Measurements from ENCODE around the gene PACS2. TPM values are rescaled to one million over a fixed set of nuclear protein-coding genes. Genes with fewer than 3 reads are reported as not detected.
A peak's percentile ranks its signal among the peaks of the same experiment; 100 is the strongest.

The PACS2 gene
- total RNA-seq, 1 experiment from 2014 or later, result 72.5 TPM

GRCh38 chr14:105388110-105388951, 73.8 kb downstream of the PACS2 start:
- H2AK5ac ChIP-seq (ENCODE audit: insufficient read length, low read length), result no peak overlapping the region
- H3K4me1 ChIP-seq (ENCODE audit: insufficient read depth, low read length), result no peaks in the 10 kb centered on the region
- H3K79me2 ChIP-seq (ENCODE audit: insufficient read depth, low read length), result no peaks in the 10 kb centered on the region
- no peak overlapping the region for H3K23ac ChIP-seq (ENCODE audit: insufficient read length, low read depth, low read length)
- no peak overlapping the region for H3T11ph ChIP-seq (ENCODE audit: low read length)
- peak overlapping the region in 2 of 3 experiments; percentile 59 to 81; a peak in 2 of 7 replicates for H3K27ac Mint-ChIP-seq
- no peaks in the 10 kb centered on the region for H3K23me2 ChIP-seq (ENCODE audit: insufficient read length, low read depth, low read length, poor library complexity, severe bottlenecking)
- H3K9ac ChIP-seq (ENCODE audit: extremely low read depth, insufficient read length, low read length), result no peak overlapping the region
- no peak overlapping the region for H4K5ac ChIP-seq (ENCODE audit: insufficient read length, low read depth, low read length)
- H3K56ac ChIP-seq (ENCODE audit: insufficient read length, low read depth, low read length), result no peak overlapping the region
- no peak overlapping the region for H3K4ac ChIP-seq (ENCODE audit: low read depth, low read length)
- no peak for TF ChIP-seq CTCF (conservative IDR thresholded peaks at IDR 0.05)
- no peaks in the 10 kb centered on the region for H3K27me3 ChIP-seq (ENCODE audit: insufficient read depth, low read length)
- no peak overlapping the region for H2BK20ac ChIP-seq (ENCODE audit: low read depth, low read length, poor library complexity, severe bottlenecking)
- no peak overlapping the region for H3K14ac ChIP-seq (ENCODE audit: insufficient read depth, low read length)
- H4K8ac ChIP-seq (replicated peaks; ENCODE audit: insufficient read length, low read depth, low read length), result no peak overlapping the region
- H4K20me1 ChIP-seq (ENCODE audit: control insufficient read depth, insufficient read depth, insufficient read length), result no peaks in the 10 kb centered on the region
- no peaks in the 10 kb centered on the region for H3K4me1 Mint-ChIP-seq
- peaks cover 8 to 9% (median 9%) of the 10 kb centered on the region in 3 experiments; a peak in 6 of 7 replicates for H3K36me3 Mint-ChIP-seq (ENCODE audit: insufficient read depth in 1 of 3, low read depth in 3 of 3)
- H3K27ac ChIP-seq (ENCODE audit: insufficient read length, low read depth, low read length), result no peak overlapping the region
- peaks cover 1% of the 10 kb centered on the region; the same call in 1 of the 2 replicates for H3K27me3 Mint-ChIP-seq (ENCODE audit: low read depth)
- no peak overlapping the region for H2BK120ac ChIP-seq (ENCODE audit: low read depth, low read length, poor library complexity, severe bottlenecking)
- H3K9me3 Mint-ChIP-seq, result no peaks in the 10 kb centered on the region
- no peaks in the 10 kb centered on the region for H3K79me1 ChIP-seq (ENCODE audit: insufficient read depth, low read depth, low read length, poor library complexity, severe bottlenecking)
- H3K4me3 Mint-ChIP-seq, result no peak overlapping the region
- WGBS (ENCODE audit: extremely low coverage, insufficient read length, low lambda C conversion rate), result no CpG with 5 or more reads among the region's 25 CpGs
- H2BK12ac ChIP-seq (ENCODE audit: insufficient read length, low read depth, low read length), result no peak overlapping the region
- no peak overlapping the region for H3K4me2 ChIP-seq (ENCODE audit: insufficient read depth, insufficient read length, low read length)
- no peak overlapping the region for H2AFZ ChIP-seq (ENCODE audit: low read length)
- no peaks in the 10 kb centered on the region for H3K9me3 ChIP-seq (ENCODE audit: control insufficient read depth, low read depth, low read length)
- H4K91ac ChIP-seq (ENCODE audit: insufficient read length, low read depth, low read length), result no peak overlapping the region
- no peak overlapping the region for H3K18ac ChIP-seq (ENCODE audit: insufficient read length, low read depth, low read length)
- no peak overlapping the region for H2BK15ac ChIP-seq (ENCODE audit: low read depth, low read length)
- no peak overlapping the region for H2BK5ac ChIP-seq (ENCODE audit: insufficient read length, low read length)
- no peak for DNase-seq
